KG1 (cell line): Measurements from ENCODE around the gene UBAC1.
"Not testable (repeated sequence)": the region's sequence is repeated elsewhere in the genome, so short reads cannot be mapped to it uniquely, and the experiment has no call there.

Source experiments
- DNase-seq: peaks from one replicate; lab custom pipeline; 2025; lab: John Stamatoyannopoulos, UW

Gene UBAC1

GRCh38 chr9:135920973-135921585 lies 40.1 kb downstream of the UBAC1 start:
- DNase-seq, result no peak

DNA sequence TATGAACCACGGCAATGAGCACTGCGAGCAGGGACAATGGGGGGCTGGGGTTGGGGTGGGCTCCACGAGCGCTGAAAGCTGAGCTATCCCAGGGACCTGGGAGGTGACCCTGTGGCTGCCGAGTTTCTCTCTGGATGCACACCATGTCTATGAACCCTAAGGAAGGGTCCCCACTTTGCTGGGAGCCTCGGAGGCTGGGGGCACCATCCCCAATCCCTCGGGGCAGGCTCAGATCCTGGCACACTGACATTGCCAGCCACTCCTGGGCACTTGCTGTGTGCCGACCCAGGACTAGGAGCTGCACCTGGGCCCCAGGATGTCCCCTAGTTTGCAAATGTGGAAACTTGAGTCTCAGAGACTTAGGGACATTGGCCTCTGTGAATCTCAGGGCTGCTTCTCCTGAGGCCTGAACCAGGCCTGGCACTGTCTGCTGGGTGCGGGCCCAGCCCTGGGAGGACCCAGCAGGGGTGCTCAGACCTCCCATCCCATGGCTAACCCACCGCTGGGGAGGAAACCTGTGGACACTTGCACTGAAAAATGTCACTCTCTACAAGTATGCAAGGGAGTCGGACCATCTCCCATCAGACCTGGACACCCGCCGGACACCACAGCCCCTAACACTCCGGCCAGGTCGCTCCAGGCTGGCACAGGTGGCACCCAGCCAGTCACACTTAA lies 40.8 kb downstream of the UBAC1 start:
- no peak for DNase-seq

DNA sequence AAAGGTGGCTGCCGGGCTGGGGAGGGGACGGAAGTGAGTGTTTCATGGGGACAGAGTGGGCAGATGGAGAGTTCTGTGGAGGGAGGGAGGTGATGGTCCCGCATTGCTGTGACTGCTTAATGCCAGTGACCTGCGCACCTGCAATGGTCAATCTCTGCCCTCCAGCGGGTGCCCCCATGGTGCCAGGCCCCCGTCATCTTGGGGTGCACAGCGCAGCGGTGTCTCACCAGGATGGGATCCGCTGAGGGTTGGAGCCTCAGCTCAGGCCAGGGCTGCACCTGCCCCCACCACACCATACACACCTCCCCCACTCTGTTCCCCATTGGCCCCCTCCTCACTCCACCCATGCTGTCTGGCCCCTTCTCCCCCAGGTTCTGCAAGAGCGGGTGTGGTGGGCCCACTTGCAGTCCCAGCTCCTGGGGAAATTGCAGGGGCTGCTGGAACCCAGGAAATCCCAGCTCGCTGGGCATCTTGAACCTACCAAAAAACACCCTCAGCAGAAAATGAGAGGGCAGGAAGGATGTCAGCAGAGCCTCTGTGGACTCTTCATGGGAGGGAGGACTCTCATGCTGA lies 41.8 kb downstream of the UBAC1 start:
- DNase-seq, result no peak

DNA sequence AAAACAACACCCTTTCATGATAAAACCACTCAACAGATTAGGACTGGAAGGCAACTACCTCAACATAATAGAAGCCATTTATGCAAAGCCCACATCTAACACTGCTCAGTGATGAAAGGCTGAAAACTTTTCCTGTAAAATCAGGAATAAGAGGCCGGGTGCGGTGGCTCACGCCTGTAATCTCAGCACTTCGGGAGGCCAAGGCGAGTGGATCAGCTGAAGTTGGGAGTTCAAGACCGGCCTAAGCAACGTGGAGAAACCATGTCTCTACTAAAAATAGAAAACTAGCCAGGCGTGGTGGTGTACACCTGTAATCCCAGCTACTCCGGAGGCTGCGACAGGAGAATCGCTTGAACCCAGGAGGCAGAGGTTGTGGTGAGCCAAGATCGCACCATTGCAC lies 44.9 kb downstream of the UBAC1 start:
- DNase-seq, result not testable (repeated sequence)

- no peak for DNase-seq
These were observed 46.3 kb downstream of the UBAC1 start for GRCh38 chr9:135914921-135915320.

GRCh38 chr9:135911233-135911632 lies 49.9 kb downstream of the UBAC1 start:
- not testable (repeated sequence) for DNase-seq

GRCh38 chr9:135910757-135911156 lies 50.4 kb downstream of the UBAC1 start:
- no peak for DNase-seq

- DNase-seq, result no peak
These were observed 51.0 kb downstream of the UBAC1 start for GRCh38 chr9:135910216-135910615.

DNA sequence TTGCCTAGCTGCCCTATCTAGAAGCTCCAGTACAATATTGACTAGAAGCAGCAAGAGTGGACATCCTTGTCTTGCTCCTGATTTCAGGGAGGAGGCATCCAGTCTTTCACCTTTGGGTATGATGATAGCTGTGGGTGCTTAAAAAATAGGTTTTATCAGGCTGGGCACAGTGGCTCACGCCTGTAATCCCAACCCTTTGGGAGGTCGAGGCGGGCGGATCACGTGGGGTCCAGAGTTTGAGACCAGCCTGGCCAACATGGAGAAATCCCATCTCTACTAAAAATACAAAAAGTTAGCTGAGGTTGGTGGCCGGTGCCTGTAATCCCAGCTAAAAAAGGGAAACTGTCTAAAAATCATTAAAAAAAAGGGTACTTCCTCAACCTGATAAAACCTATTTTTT lies 51.8 kb downstream of the UBAC1 start:
- DNase-seq, result no peak

- no peak for DNase-seq
These were observed 52.4 kb downstream of the UBAC1 start for GRCh38 chr9:135908754-135909204.

- no peak for DNase-seq
These were observed 53.0 kb downstream of the UBAC1 start for GRCh38 chr9:135908093-135908753.

DNA sequence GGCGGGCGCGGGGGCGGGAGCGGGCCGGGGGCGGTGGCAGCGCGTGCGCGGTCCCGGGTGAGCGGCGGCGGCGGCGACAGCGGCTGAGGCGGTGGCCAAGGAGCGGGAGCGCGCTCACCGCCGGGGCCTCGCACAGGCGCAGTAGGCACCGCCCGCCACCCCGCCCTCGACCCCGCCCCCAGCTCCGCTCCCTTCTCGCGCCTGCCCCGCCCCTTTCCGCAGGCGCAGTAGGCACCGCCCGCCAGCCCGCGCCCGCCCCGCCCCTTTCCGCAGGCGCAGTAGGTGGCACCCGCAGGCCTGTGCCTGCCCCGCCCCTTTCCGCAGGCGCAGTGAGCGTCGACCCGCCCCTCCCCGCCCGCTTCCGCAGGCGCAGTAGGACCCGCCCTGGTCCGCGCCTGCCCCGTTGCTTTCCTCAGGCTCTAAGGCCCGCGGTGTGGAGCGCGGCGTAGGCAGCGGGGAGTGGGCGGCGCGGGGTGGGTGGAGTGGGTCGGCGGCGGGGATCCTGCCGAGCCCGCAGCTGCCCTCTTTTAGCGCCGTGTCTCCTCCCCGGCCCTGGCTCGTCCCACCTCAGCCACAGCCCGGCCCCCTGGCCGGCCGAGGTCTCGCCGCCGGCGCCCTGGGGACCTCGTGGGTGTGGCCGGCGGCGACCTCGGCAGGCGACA lies 53.6 kb downstream of the UBAC1 start, which contains the start of gene CAMSAP1:
CAMSAP1 (minus strand) TSS at position 116 of the 662 bp plus-strand sequence. CDS start 387 bp downstream, outside the sequence.
- DNase-seq, result peak; percentile 70

- no peak for DNase-seq
These were observed 54.2 kb downstream of the UBAC1 start for GRCh38 chr9:135907006-135907430.

DNA sequence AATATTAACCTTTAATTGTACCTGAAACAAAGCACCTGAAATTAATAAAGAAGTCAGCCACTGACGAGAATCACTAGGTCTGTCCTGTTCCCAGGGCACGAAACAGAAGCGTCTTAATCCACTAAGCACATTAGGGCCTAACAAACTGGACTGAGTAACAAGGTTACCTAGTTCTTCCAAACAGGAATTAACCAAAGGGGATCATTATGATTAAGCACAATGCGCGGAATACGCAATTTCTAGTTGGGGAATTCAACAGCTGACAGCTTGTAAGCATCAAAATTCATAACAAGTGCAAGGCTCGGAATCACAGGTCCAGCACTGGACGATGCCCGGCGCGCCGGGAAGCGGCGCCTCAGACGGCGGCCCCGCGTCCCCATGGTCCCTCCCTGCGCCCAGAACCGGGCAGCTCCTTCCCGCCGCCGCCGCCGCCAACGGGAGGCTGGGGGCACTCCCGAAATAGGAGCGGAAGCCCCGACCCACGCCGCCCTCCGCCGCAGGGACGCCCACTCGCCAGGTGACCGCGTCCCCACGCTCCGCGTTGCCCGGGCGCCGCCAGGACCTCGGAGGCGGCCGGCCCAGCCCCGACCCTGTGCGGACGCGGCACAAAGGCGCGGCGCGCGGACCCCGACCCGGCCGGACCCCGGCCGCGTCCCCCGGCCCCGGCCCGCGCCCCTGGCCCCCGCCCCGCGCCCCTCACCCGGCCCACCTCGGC lies 54.7 kb downstream of the UBAC1 start:
- no peak for DNase-seq

DNA sequence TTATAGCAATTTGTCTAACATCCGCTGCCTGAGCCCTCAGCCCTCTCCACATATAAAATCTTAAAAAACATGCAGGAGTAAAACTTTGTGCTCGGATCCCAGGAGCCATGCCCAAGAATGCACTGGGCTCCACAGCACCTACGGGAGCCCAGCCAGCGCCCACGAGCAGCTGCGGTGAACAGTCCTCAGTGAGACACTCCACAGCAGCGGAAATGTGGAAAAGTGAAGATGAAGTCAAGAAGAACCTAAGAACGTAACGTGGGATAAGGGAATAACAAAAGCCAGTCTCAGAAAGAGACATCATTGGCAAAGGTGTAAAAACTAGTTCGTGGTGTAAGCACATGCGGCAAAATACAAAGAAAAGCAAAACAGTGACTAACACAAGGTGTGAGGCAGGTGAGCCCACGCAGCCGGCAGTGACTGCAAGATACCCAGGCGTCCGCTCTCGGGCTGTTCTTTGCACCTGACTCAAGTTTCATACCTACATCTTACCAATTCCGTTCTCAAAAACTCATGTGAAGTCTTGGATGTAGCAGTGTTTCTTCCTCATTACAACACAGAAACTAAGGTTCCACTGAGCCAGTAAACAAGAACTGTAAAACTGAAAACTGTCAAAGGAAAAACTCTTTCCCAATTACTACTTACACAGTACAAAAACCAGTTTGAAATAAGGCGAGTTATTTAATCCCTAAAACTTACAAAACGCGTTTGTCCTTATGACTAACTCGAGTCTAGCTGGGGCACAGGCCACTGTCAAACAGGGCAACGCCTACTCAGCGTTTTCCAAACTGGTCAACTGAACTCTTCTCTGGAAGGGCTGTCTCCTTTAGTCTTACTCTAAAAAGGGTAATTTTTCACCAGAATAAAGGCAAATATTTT lies 55.6 kb downstream of the UBAC1 start:
- DNase-seq, result no peak

- DNase-seq, result no peak
These were observed 57.2 kb downstream of the UBAC1 start for GRCh38 chr9:135903786-135904520.

DNA sequence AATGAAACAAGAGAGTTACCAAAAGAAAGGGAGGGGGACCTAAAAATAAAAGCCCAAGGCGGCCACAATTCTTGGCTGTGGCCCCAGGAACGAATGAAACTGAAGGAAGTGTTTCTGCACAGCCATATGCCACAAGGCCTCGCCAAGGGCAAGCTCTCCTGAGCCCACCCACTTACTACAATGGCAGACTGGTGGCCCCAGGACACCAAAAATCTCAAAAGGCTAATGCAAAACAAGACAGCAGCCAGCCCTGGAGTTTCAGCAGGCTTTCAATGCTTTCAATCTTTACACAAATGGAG lies 57.9 kb downstream of the UBAC1 start:
- no peak for DNase-seq

GRCh38 chr9:135902655-135903357 lies 58.4 kb downstream of the UBAC1 start:
- no peak for DNase-seq

DNA sequence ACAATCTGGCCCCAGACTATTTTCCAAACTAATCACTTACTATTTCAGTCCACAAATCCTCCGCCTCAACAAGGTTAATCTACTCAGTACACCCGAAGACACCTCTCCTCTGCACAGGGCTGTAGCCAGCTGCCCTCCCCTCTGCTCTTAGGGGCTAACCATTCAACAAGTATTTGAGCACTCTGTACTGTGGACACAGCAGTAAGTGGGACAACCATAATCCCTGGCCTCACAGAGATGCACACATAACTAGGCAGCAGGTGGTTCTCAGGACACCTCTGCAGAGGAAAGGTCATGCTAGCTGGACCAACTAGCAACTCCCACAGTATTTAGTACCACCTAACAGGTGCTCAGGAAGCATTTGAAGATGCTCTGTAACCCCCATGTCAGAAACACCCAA lies 59.3 kb downstream of the UBAC1 start:
- no peak for DNase-seq
